Measurements from ENCODE around the gene SOWAHB. TPM values are rescaled to one million over a fixed set of nuclear protein-coding genes. Genes with fewer than 3 reads are reported as not detected.

Gene SOWAHB
- polyA plus RNA-seq, 1 donor from 2014 or later = not detected

Other genes with a start within 250 kb of the SOWAHB start
- 61.3 and 110 TPM in 2 replicates for gene SEPTIN11, start 51.6 kb upstream of the SOWAHB start, polyA plus RNA-seq
- 120 and 129 TPM in 2 replicates for gene CCNI, start 177.8 kb upstream of the SOWAHB start, polyA plus RNA-seq